ENCODE results near the gene EDN2. TPM values are rescaled to one million over a fixed set of nuclear protein-coding genes. Genes with fewer than 3 reads are reported as not detected.

EDN2 gene
- total RNA-seq: 1.1 TPM
- long read RNA-seq, partial matches to known transcripts: 0 of 1 reads
- long read RNA-seq, other reads (novel, unspliced or antisense): 0 of 1 reads

GRCh38 chr1:41484402-41485241, at the start of gene EDN2:
Gene EDN2 (minus strand): TSS chr1:41484683. CDS start chr1:41484601, 82 bp downstream.
- intact Hi-C loops (cut with DNase I): no loop called here
- no peak for DNase-seq (ENCODE audit: low spot score)

DNA sequence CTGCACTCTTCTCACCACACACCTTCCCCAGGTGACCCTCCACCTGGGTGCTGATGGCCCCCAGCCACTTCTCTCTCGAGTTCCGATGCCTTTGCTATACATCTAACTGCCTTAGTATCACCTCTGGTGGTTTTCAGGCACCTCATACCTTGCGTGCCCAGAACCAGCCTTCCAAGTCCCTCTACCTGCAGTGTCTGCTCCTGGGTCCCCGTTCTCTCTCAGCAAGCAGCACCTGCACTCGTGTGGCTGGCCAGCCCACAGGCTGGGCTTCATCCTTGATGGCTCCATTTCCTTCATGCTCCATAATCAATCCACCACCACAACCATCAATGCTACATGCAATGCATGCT, 49.2 kb upstream of the EDN2 start:
- DNase-seq (ENCODE audit: low spot score): peak; percentile 9
- intact Hi-C loops (cut with DNase I): no loop called here

- DNase-seq (ENCODE audit: low spot score): peak; percentile 66
- intact Hi-C loops (cut with DNase I): no loop called here
Measured at GRCh38 chr1:41533016-41533730, 48.7 kb upstream of the EDN2 start.

GRCh38 chr1:41532206-41532975, 47.9 kb upstream of the EDN2 start:
- intact Hi-C loops (cut with DNase I): no loop called here

DNA sequence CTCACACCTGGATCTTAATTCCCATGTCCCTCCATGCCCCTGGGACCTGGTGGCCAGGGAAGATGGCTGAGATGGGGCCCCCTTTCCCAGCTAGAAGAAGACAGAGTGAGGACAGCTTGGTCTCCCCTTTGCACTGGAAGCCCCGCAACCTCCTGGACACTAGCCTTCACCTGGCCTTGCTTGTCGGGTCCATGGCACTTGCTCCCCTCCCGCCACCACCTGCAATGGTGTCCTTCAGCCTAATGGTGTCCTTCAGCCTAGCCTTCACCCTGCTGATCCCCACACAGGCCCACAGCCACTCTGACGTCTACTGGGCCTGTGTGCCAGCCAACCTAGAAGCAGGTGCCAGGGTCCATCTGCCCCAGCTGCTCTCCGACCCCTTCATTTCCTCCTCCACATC, 45.9 kb upstream of the EDN2 start:
- peak; percentile 26 for DNase-seq (ENCODE audit: low spot score)
- intact Hi-C loops (cut with DNase I): no loop called here

More at GRCh38 chr1:41532206-41532975, 47.9 kb upstream of the EDN2 start:
- DNase-seq (ENCODE audit: low spot score): peak; percentile 71

DNA sequence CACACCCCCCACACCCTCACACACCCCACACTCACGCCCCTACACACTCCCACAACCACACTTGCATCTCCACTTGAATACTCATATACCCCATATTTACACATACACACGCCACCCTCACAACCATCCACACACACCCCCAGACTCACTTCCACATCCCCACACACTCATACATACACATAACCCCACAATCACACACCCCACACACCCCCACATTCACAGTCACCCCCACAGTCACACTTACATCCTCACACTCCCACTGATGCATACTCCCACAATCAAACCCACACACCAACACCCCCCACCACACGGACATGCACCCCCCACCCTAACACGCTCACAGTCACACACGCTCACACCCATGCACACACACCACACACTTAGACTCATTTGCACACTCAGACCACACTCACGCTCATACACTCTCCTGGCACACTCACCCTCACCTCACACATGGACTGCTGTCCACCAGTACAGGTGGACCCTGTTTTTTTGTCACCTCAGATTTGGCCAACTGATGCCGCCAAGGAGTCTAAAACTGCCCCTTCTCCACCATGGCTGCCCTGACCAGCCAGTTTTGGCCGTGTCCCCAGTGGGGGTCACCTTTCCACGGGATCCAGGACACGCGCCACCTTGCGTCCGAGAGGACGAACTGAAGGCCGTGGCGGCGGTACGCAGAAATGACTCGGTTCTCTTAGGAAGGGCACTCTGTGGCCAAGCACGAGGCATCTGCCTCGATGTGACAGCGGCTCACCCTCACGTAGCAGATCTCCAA, 45.3 kb upstream of the EDN2 start:
- peak; percentile 15 for DNase-seq (ENCODE audit: low spot score)
- intact Hi-C loops (cut with DNase I): no loop called here

- DNase-seq (ENCODE audit: low spot score): peak; percentile 41
- intact Hi-C loops (cut with DNase I): no loop called here
Measured at GRCh38 chr1:41528726-41529605, 44.5 kb upstream of the EDN2 start.

- DNase-seq (ENCODE audit: low spot score): peak; percentile 35
- intact Hi-C loops (cut with DNase I): no loop called here
Measured at GRCh38 chr1:41528106-41528505, 43.6 kb upstream of the EDN2 start.

GRCh38 chr1:41526956-41527561, 42.6 kb upstream of the EDN2 start:
- intact Hi-C loops (cut with DNase I): no loop called here

GRCh38 chr1:41525891-41526587, 41.6 kb upstream of the EDN2 start:
- no peak for DNase-seq (ENCODE audit: low spot score)
- intact Hi-C loops (cut with DNase I): no loop called here

More at GRCh38 chr1:41526956-41527561, 42.6 kb upstream of the EDN2 start:
- peak; percentile 53 for DNase-seq (ENCODE audit: low spot score)

GRCh38 chr1:41524676-41525675, 40.5 kb upstream of the EDN2 start:
- no peak for DNase-seq (ENCODE audit: low spot score)
- intact Hi-C loops (cut with DNase I): no loop called here

DNA sequence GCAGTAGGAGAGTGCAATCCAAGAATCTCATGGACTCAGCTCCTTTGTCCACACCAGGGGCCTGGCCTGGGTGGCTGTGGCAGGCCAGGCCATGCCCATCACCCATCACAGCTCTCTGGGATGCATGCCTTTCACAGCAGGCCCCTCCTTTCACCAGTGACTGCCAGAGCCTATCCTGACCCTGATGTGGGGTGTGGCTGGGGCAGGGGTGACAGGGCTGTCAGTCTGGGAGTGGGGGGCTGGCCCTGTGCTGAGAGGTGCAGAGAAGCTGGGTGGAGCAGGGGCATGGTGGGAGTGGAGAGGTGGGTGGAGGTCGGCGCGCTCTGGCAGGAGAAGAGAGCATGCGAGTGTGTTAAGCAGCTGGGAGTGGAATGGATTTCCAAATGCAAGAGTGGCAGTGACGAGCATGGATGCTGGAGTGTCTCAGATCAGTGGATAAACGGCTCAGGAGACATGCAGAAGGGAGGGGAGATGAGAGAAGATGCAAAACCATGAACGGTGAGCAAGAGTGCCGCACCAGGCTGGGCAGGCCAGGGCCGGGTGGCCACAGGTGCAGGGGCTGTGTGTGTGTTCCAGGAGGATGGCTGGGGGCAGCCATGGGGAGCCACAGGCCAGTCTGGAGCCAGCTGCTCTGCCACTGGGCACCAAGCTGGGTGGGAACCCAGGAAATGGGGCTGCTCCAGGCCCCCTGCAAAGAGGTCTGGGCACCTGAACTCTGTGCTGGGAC, 39.6 kb upstream of the EDN2 start:
- no peak for DNase-seq (ENCODE audit: low spot score)
- intact Hi-C loops (cut with DNase I): no loop called here

- no peak for DNase-seq (ENCODE audit: low spot score)
- intact Hi-C loops (cut with DNase I): no loop called here
Measured at GRCh38 chr1:41523071-41523470, 38.6 kb upstream of the EDN2 start.

GRCh38 chr1:41521766-41522165, 37.3 kb upstream of the EDN2 start:
- no peak for DNase-seq (ENCODE audit: low spot score)
- intact Hi-C loops (cut with DNase I): no loop called here

DNA sequence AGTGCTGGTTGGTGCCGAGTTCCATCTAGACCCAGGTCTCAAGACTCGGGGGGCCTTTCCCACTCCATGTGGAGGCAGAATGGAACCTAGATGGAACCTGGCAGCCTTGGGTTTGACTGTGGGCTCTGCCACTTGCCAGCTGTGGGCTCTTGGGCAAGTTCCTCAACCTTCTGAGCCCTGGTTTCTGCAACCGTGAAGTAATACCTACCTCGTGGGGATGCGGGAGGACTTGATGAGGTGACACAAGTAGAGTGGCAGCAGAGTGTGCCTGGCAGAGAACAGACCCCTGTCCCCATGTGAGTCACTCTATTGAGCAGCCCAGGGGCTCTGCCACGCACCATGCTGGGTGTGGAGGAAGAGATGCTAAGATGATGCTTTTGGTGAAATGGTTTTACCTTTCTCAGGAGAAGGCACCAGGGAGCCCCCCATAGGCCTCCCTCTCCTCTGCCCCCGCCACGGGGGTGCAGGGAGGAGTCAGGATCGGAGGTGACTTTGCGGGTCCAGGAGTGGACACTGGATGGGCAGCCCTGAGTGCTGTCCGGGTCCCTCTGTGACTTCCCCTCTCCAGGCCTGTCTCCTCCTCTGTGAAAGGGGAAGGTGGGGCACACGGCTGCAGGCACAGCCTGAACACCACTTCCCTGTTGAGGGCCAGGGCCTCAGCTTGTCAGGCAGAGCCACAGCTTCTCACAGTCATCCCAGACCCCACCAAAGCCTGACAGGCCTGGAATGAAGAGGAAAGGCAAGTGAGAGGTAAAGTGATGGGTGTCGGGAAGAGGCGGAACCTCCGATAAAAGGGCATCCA, 36.7 kb upstream of the EDN2 start:
- no peak for DNase-seq (ENCODE audit: low spot score)
- intact Hi-C loops (cut with DNase I): no loop called here

Data from cardiac septum (tissue), 1 donor.